Pancreas (tissue), 10 donors: ENCODE measurements around the gene UBE2D2. TPM values are rescaled to one million over a fixed set of nuclear protein-coding genes. Genes with fewer than 3 reads are reported as not detected.
"Not testable (repeated sequence)": the region's sequence is repeated elsewhere in the genome, so short reads cannot be mapped to it uniquely, and the experiment has no call there.

ENCODE experiments used
- ATAC-seq, 4 donors: fragments of 200-7000 bp; cut with Tn5 transposase; one replicate each; pipeline versions ENCODE4 v1.8.0 to v1.9.1; 2020; ENCODE audit warnings: mild to moderate bottlenecking in 4 of 4, moderate library complexity in 4 of 4
- DNase-seq, 6 donors: peaks; one replicate each; pipeline ENCODE4 v3.0.0-alpha.2; 2020
- FAIRE-seq: peaks from 2 replicates; lab custom pipeline; 2012; peaks lifted over from hg19 to GRCh38; lab: Jason Lieb, UNC
- H3K27ac ChIP-seq, 4 donors: fragments of 200-600 bp; sonication (generic); 1 replicate in 3 of 4; 2 replicates in 1 of 4; pipeline versions ENCODE4 v1.5.0 to v1.8.0; 2020
- H3K27me3 ChIP-seq, 4 donors: fragments of 200-600 bp; one replicate each; pipeline ENCODE4 v1.8.0; 2021
- H3K36me3 ChIP-seq, 3 donors: fragments of 200-600 bp; sonication (generic) in 1 of 3; one replicate each; pipeline versions ENCODE4 v1.5.0 to v1.8.0; 2020 to 2021
- H3K4me1 ChIP-seq, 3 donors: fragments of 200-600 bp; one replicate each; pipeline ENCODE4 v1.8.0; 2021
- H3K4me3 ChIP-seq, 4 donors: fragments of 200-600 bp; sonication (generic) in 2 of 4; one replicate each; pipeline versions ENCODE4 v1.5.0 to v1.8.0; 2020 to 2021
- H3K9me3 ChIP-seq, 4 donors: fragments of 200-600 bp; one replicate each; pipeline ENCODE4 v1.8.0; 2021
- CTCF ChIP-seq, 4 donors: fragments of 200-600 bp; sonication (generic) in 3 of 4; IDR thresholded peaks; one replicate each; pipeline versions ENCODE4 v1.5.0 to v1.8.0; 2021; ENCODE audit warnings: antibody characterized with exemption in 4 of 4
- WGBS, 2 donors: extraction: QIAGEN DNeasy Blood & Tissue Kit; methylation state at CpG; one replicate each; pipeline ENCODE4 v1.1.7; 2013; 5-methylcytosine and 5-hydroxymethylcytosine counted together
- intact Hi-C, 3 donors: fragments of 100-400 bp; cut with DNase I; formaldehyde crosslinking; loops; one replicate each; pipeline versions ENCODE4 v1.11.1 to v1.14.2; 2022
- polyA plus RNA-seq, 2 donors: library from polyadenylated mRNA; stranded (reverse); fragments of 200-250 nt; gene quantifications; one replicate each; pipeline ENCODE4 v1.2.3, GENCODE V29; 2013
- total RNA-seq, 6 donors: library from RNA; stranded (reverse); fragmentation: NEBNext Ultra II Directional in 4 of 6; extraction: Animal tissue kit (Norgen Biotek cat#: 25700) in 4 of 6; gene quantifications; one replicate each; pipeline versions ENCODE4 v1.2.1 to v1.2.4, GENCODE V29; 2021 to 2023
- donor health status: healthy with polysubstance abuse.
- donor health status: DM: no; HTN: no; CAD: no; lungs with moderate emphysema.
- donor health status: DM: no; HTN: no; CAD: no.
- donor health status: control.
- donor health status: control.
- donor health status: Bipolar disorder and iron deficiency.
- donor health status: DM: yes; HTN: yes; CAD: no.
- donor health status: DM: no; HTN: no; CAD: no.
- donor health status: DM: no; HTN: no; CAD: no.
- donor health status: DM: yes; HTN: yes; CAD: no.

Gene UBE2D2
- total and polyA plus RNA-seq, 8 donors, result 36.5 to 59.3 (median 46.5) TPM

DNA sequence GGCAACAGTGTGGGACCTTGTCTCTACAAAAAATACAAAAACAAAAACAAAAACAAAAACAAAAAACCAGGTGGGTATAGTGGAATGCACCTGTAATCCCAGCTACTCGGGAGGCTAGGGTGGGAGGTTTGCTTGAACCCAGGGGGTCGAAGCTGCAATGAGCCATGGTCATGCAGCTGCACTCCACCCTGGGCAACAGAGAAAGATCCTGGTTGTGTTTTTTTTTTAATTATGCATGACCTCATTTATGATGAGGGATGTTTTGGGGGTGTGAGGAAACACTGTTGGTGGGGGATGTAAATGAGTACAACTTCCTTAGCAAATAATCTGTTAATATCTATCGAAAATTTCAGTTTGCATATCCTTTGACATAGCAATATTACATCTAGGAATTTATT, 29.4 kb upstream of the UBE2D2 start:
- 86 to 98% methylated on average over 3 of the region's 3 CpGs for WGBS, 2 donors

DNA sequence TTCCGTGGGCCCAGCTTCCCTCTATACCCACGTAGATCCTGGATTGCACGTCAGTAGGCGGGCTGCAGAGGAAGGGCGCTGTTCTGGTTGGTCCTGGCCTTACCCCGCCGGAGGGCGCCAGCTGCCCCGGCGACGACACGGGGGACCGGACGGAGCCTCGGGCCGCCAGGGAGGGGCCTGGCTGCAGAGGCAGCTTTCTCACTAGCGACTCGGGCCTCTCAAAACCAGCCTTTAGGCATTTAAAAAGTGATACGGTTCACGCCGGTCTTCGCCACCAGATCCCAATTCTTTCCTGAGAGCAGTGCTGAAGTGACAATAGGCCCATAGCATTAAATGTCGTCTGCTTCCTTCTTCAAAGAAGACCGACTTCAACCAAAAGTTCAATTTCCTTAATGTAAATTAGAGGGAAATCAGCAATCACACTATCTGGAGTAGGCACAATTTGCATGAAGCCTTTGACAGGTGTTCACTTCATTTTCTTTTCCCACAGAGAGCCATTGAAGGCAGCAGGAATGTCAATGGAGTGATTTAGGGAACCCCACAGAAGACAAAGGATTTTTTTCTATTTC, 17.6 kb upstream of the UBE2D2 start:
- no peak for TF ChIP-seq CTCF (IDR thresholded peaks at IDR 0.05)
- Histone ChIP-seq H3K9me3 (no peaks in the 10 kb centered on the region), H3K36me3 (no peaks in the 10 kb centered on the region), H3K27ac (peak overlapping the region; percentile 31 to 84 (median 66)), H3K4me1 (peaks cover 0 to 4% (median 0%) of the 10 kb centered on the region in 3 donors), H3K27me3 (no peaks in the 10 kb centered on the region), H3K4me3 (peak overlapping the region in 2 of 4 donors; percentile 19 to 39)
- intact Hi-C loops, result no loop called here
- ATAC-seq (peak; percentile 97 to 99 (median 98)), FAIRE-seq (no peak), DNase-seq (peak; percentile 66 to 88 (median 76))
- WGBS, 2 donors, result 9 to 10% methylated on average over 24 of the region's 24 CpGs

More for the DNA sequence above, 29.4 kb upstream of the UBE2D2 start:
- no peak for ATAC-seq
- no peak for DNase-seq
- no peaks in the 10 kb centered on the region for H3K4me1 ChIP-seq
- no peaks in the 10 kb centered on the region for H3K27me3 ChIP-seq
- no peak for TF ChIP-seq CTCF (IDR thresholded peaks at IDR 0.05)
- FAIRE-seq, result no peak
- intact Hi-C loops, result no loop called here
- H3K4me3 ChIP-seq, result no peak overlapping the region
- no peak overlapping the region for H3K27ac ChIP-seq
- H3K36me3 ChIP-seq, result no peaks in the 10 kb centered on the region
- no peaks in the 10 kb centered on the region for H3K9me3 ChIP-seq

- H3K4me3 ChIP-seq, FAIRE-seq, H3K27ac ChIP-seq, DNase-seq, H3K27me3 ChIP-seq, H3K36me3 ChIP-seq, H3K9me3 ChIP-seq, intact Hi-C loops, ATAC-seq, H3K4me1 ChIP-seq: not testable (repeated sequence)
- 87 to 93% methylated on average over 6 of the region's 6 CpGs for WGBS, 2 donors
These were observed 14.5 kb upstream of the UBE2D2 start for GRCh38 chr5:139546593-139546992.

GRCh38 chr5:139549162-139549894, 11.8 kb upstream of the UBE2D2 start:
- Histone ChIP-seq H3K27ac (no peak overlapping the region), H3K36me3 (no peaks in the 10 kb centered on the region), H3K27me3 (no peaks in the 10 kb centered on the region), H3K4me3 (no peak overlapping the region), H3K4me1 (no peaks in the 10 kb centered on the region), H3K9me3 (no peaks in the 10 kb centered on the region)
- no peak for TF ChIP-seq CTCF (IDR thresholded peaks at IDR 0.05)
- WGBS, 2 donors, result 97 to 99% methylated on average over 40 to 49 of the region's 49 CpGs
- ATAC-seq (no peak), FAIRE-seq (no peak), DNase-seq (peak in 1 of 6 donors; percentile 69)
- intact Hi-C loops, result no loop called here

- H3K36me3 ChIP-seq, intact Hi-C loops, DNase-seq, H3K4me1 ChIP-seq, H3K27me3 ChIP-seq, H3K27ac ChIP-seq, H3K4me3 ChIP-seq, FAIRE-seq, H3K9me3 ChIP-seq: not testable (repeated sequence)
- 69 to 77% methylated on average over 12 of the region's 12 CpGs for WGBS, 2 donors
- ATAC-seq, result peak in 1 of 4 donors; percentile 11
These were observed 10.9 kb upstream of the UBE2D2 start for GRCh38 chr5:139550051-139550872.
